K562 (cell line): Measurements from ENCODE around the gene RFESD. TPM values are rescaled to one million over a fixed set of nuclear protein-coding genes. Genes with fewer than 3 reads are reported as not detected.

Experiments used
- BACH1 ChIP-seq: fragments of 200-800 bp; sonication (Bioruptor generic); IDR thresholded peaks from 2 replicates; pipeline ENCODE4 v1.6.1; 2016; ENCODE audit warnings: missing genetic modification characterization, missing compliant biosample characterization
- CBFA2T3 ChIP-seq: fragments of 450-650 bp; IDR thresholded peaks from 2 replicates; pipeline ENCODE4 v1.6.1; 2017
- CHD7 ChIP-seq: fragments of 200-600 bp; sonication (generic); IDR thresholded peaks from one replicate; pipeline ENCODE4 v1.6.1; 2012; ENCODE audit warnings: mild to moderate bottlenecking, low read depth, low read length, inconsistent platforms
- GATAD2A ChIP-seq: fragments of 450-650 bp; IDR thresholded peaks from 2 replicates; pipeline ENCODE4 v1.6.1; 2017
- IFI16 ChIP-seq: fragments of 250-450 bp; sonication (Bioruptor Pico); IDR thresholded peaks from 2 replicates; pipeline ENCODE4 v2.1.2; 2022; ENCODE audit warnings: mild to moderate bottlenecking, inconsistent platforms
- MAFK ChIP-seq: IDR thresholded peaks from 2 replicates; pipeline ENCODE4 v1.6.1; 2011; ENCODE audit warnings: low read length, improper control_type of control experiment
- NFE2 ChIP-seq: IDR thresholded peaks from 2 replicates; pipeline ENCODE4 v1.6.1; 2014; ENCODE audit warnings: antibody characterized with exemption, low read depth
- NR2C2 ChIP-seq, 2 experiments: fragments of 200-800 bp in 1 of 2; sonication (Bioruptor generic) in 1 of 2; sonication (generic) in 1 of 2; formaldehyde crosslinking in 1 of 2; IDR thresholded peaks; 2 replicates each; pipeline versions ENCODE4 v1.6.1 to v1.8.0; 2016 to 2022; ENCODE audit warnings: mild to moderate bottlenecking in 1 of 2, missing compliant biosample characterization in 1 of 2, missing genetic modification characterization in 1 of 2, missing genetic modification reagents in 1 of 2
- POLR2H ChIP-seq: IDR thresholded peaks from 2 replicates; pipeline ENCODE4 v1.6.1; 2016; ENCODE audit warnings: missing genetic modification characterization, low read depth, mild to moderate bottlenecking, control low read depth, missing compliant biosample characterization, moderate library complexity
- RNF2 ChIP-seq: sonication (generic); IDR thresholded peaks from 2 replicates; pipeline ENCODE4 v1.6.1; 2016
- SMAD3 ChIP-seq: fragments of 450-650 bp; formaldehyde crosslinking; conservative IDR thresholded peaks from 2 replicates; pipeline ENCODE4 v1.4.0; 2020; ENCODE audit warnings: mild to moderate bottlenecking
- TAF7 ChIP-seq: fragments of 450-650 bp; IDR thresholded peaks from 2 replicates; pipeline ENCODE4 v1.6.1; 2016; ENCODE audit warnings: missing genetic modification characterization, missing compliant biosample characterization
- ZFP1 ChIP-seq: fragments of 450-650 bp; formaldehyde crosslinking; IDR thresholded peaks from 2 replicates; pipeline ENCODE4 v1.4.0; 2020; ENCODE audit warnings: mild to moderate bottlenecking, mixed read lengths
- ZNF217 ChIP-seq: sonication (generic); formaldehyde crosslinking; IDR thresholded peaks from 2 replicates; pipeline ENCODE4 v1.8.0; 2022; ENCODE audit warnings: mild to moderate bottlenecking, missing genetic modification reagents
- polyA plus RNA-seq, 8 experiments: library from polyadenylated mRNA; depleted of rRNA in 4 of 8; stranded (reverse) in 5 of 8; unstranded in 3 of 8; fragments of >200 nt; fragmentation: Nextera tagmentation in 2 of 8; fragmentation: Illumina TruSeq in 1 of 8; extraction: Ambion mirVana in 2 of 8; extraction: Trizol in 1 of 8; gene quantifications; 2 replicates each; pipeline versions ENCODE4 v1.2.1 to v1.2.3, GENCODE V29; 2011 to 2014; ENCODE audit warnings: inconsistent platforms in 1 of 8, missing spikeins in 1 of 8
- total RNA-seq, 7 experiments: library from RNA; depleted of rRNA in 6 of 7; stranded (reverse); fragments of >200 nt in 6 of 7; fragmentation: Illumina TruSeq in 2 of 7; extraction: Trizol in 2 of 7; gene quantifications; 2 replicates each; pipeline versions ENCODE4 v1.2.1 to v1.2.3, GENCODE V29; 2011 to 2021; ENCODE audit warnings: low replicate concordance in 1 of 7
- TF ChIP-seq, protein P1 (sequence below): fragments of 450-650 bp; formaldehyde crosslinking; IDR thresholded peaks from 2 replicates; pipeline ENCODE4 v1.4.0; 2020; ENCODE audit warnings: mild to moderate bottlenecking

The RFESD gene
- total and polyA plus RNA-seq, 9 of the 15 experiments (the other 6 are each of a cell fraction or from before 2014, with no cell fraction given): 62.3 to 600 (median 140) TPM

DNA sequence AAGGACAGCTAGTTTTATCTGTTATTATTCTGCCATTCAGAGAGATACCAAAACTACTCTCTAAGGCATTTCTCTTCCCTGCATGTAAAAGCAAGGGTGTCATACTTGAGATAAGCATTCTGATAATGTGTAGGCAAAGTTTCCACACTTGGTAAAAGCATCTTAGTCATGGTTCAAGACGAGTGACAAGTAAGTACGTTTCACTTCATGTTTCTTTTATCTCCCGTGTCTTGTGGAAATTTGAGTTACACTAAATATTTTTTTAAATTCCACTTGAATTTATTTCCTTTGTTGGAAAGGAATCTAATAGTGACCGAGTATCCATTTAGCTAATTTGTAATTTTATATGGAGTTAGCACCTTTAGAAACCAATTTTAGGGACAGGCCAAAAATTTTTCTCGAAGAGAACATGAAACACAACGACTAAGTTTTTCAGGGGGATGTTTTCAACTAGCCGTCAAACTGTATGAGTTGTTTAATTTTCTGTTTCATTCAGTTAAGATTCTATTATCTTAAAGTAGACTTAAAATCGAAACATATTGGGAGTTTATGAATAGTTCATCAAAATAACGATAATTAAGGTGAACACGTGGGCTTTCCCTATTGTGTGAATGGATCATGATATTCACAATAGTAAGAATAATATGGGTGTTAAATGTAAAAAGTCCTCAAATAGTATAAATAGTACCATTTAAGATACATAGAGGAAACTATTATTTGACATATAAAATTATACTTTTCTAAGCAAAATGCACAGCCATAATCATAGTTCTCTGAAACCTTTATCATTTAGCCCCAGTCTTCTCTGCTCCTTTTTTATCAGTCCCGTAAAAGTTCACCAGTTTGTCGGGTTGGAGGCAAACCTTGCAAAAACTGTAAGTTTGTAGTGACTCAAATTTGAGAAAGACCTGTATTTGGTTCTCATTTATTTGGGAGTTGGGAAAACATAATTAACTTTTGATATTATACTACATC lies 1.6 kb downstream of the RFESD start (continued):
- peak; percentile 19 for TF ChIP-seq CHD7
- peak; percentile 52; the same call in 1 of the 2 replicates for TF ChIP-seq GATAD2A
- TF ChIP-seq BACH1: peak; percentile 89; the same call in 1 of the 2 replicates
- 0 out of 2 replicates have a peak, but pooled peaks have one; percentile 36 for TF ChIP-seq SMAD3 (CRISPR knock-in tag)
- peak; percentile 59; the same call in 1 of the 2 replicates for TF ChIP-seq RNF2
- TF ChIP-seq NR2C2 (CRISPR knock-in tag; IDR thresholded peaks at IDR 0.05): no peak
- no peak; the same call in 1 of the 2 replicates for TF ChIP-seq NR2C2 (tag; IDR thresholded peaks at IDR 0.05)
- TF ChIP-seq ZFP1: no peak
- TF ChIP-seq, protein P1, sequence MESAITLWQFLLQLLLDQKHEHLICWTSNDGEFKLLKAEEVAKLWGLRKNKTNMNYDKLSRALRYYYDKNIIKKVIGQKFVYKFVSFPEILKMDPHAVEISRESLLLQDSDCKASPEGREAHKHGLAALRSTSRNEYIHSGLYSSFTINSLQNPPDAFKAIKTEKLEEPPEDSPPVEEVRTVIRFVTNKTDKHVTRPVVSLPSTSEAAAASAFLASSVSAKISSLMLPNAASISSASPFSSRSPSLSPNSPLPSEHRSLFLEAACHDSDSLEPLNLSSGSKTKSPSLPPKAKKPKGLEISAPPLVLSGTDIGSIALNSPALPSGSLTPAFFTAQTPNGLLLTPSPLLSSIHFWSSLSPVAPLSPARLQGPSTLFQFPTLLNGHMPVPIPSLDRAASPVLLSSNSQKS (CRISPR knock-in tag): no peak
- TF ChIP-seq NFE2: peak; percentile 92
- peak; percentile 82 for TF ChIP-seq MAFK
- TF ChIP-seq ZNF217 (CRISPR knock-in tag): no peak
- peak; percentile 94 for TF ChIP-seq POLR2H (tag)
- TF ChIP-seq TAF7 (tag): 0 out of 2 replicates have a peak, but pooled peaks have one; percentile 36
- peak; percentile 70 for TF ChIP-seq CBFA2T3
- TF ChIP-seq IFI16 (CRISPR knock-in tag): no peak
